Fibroblast of the aortic adventitia (primary cell): ENCODE results near the gene ECE2. TPM values are rescaled to one million over a fixed set of nuclear protein-coding genes. Genes with fewer than 3 reads are reported as not detected.
"Not testable (repeated sequence)": the region's sequence is repeated elsewhere in the genome, so short reads cannot be mapped to it uniquely, and the experiment has no call there.

ENCODE experiments used
- DNase-seq: peaks from one replicate; pipeline ENCODE4 v3.0.0-alpha.2; 2010; ENCODE audit warnings: low read depth
- H3K4me3 ChIP-seq: 2 replicates; pipeline ENCODE4 v1.5.1; 2011; ENCODE audit warnings: low read depth, mild to moderate bottlenecking, control low read depth, low read length, moderate library complexity
- CTCF ChIP-seq: IDR thresholded peaks from 2 replicates; pipeline ENCODE4 v1.5.1; 2011; ENCODE audit warnings: mild to moderate bottlenecking, low read length, control low read depth, inconsistent platforms; ENCODE audit not compliant: insufficient read depth
- total RNA-seq: library from RNA; depleted of rRNA; stranded (reverse); fragments of >200 nt; gene quantifications from 2 replicates; pipeline ENCODE4 v1.2.3, GENCODE V29; 2012; ENCODE audit warnings: low replicate concordance

The ECE2 gene
- total RNA-seq, 1 donor, result not detected

- H3K4me3 ChIP-seq, result peak overlapping the region; percentile 41
- DNase-seq, result no peak
- TF ChIP-seq CTCF, result no peak
Observed at GRCh38 chr3:184259878-184260723, 15.7 kb upstream of the ECE2 start.

GRCh38 chr3:184260724-184261269 lies 15.0 kb upstream of the ECE2 start:
- H3K4me3 ChIP-seq, result peak overlapping the region; percentile 63
- DNase-seq, result no peak
- no peak for TF ChIP-seq CTCF

- peak within 1 kb of the TSS; percentile 63 for H3K4me3 ChIP-seq
- DNase-seq, result peak; percentile 14
- TF ChIP-seq CTCF, result no peak
Observed at GRCh38 chr3:184261270-184261853, 14.5 kb upstream of the ECE2 start, which contains the start of gene CAMK2N2. CAMK2N2 (minus strand) TSS chr3:184261553; CDS start chr3:184261285, 268 bp downstream.

- TF ChIP-seq CTCF, result no peak
- peak; percentile 18 for DNase-seq
Observed at GRCh38 chr3:184261854-184262763, 13.7 kb upstream of the ECE2 start.

GRCh38 chr3:184262764-184263179 lies 13.1 kb upstream of the ECE2 start:
- H3K4me3 ChIP-seq, result no peak overlapping the region
- no peak for DNase-seq
- TF ChIP-seq CTCF, result no peak

More at GRCh38 chr3:184261854-184262763, 13.7 kb upstream of the ECE2 start:
- peak overlapping the region; percentile 63 for H3K4me3 ChIP-seq

- not testable (repeated sequence) for H3K4me3 ChIP-seq, DNase-seq
Observed at GRCh38 chr3:184267249-184267648, 8.6 kb upstream of the ECE2 start.
